Cardiac atrium fibroblast (primary cell): ENCODE results near the gene MRGPRX3. TPM values are rescaled to one million over a fixed set of nuclear protein-coding genes. Genes with fewer than 3 reads are reported as not detected.

Experiments used
- total RNA-seq: library from RNA; depleted of rRNA; stranded (reverse); fragments of >200 nt; gene quantifications from 2 replicates; pipeline ENCODE4 v1.2.3, GENCODE V29; 2015

MRGPRX3 gene
- total RNA-seq, result not detected in 2 replicates

DNA sequence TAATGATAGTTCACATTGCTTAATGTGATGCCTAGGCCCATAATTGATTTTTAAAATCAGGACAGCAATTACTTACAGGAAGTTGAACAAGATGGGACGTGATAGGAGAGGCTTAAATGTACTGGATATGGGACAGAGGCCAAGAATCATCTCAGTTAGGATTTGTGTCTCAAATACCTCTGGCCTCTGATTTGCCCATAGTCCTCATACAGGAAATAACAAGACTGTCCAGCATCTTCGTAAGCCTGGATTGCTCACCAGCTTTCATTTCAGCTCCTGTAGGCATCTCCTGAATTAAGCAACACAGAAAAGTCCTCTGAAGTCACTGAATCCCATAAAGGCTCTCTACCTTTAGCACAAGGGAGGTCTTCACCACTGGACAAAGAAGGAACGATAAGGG is at the start of gene MRGPRX3:
Gene MRGPRX3, plus strand, starts transcription at position 231 of the 400 bp plus-strand sequence. CDS start 4,632 bp downstream, outside the sequence.

DNA sequence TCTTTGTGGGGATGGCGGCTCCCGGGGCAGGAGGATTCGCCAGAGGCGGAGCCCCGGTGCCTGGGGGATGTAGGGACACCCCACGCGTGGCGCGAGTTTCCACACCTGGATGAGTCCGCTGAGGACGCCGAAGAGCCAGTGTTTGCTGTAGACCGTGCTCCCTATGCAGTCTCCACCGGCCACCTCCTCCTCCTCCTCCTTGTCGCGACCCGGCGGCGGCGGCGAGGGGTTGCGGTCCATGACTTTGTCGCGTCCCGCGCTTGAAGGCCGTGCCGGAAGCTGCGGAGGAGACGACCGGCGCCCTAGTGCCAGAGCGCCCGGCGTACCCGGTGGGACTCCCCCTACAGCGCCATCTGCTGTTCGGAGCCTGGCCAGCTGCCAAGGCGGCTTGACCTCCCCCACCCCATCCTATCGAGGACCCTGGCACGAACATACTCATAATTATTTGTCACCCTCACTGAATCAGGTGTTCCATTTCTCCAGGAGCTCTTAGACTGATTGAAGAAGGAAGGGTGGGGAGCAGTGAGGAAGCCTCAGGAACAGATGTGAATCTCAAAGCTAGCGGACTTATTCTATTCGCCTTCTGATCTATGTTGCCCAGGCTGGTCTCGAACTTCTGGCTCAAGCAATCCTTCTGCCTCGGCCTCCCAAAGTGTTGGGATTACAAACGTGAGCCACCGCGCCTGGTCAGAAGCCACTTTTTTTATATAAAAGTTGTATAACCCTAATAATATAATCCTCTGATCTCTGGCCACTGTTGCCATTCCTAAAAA is 26.4 kb upstream of the MRGPRX3 start, which contains the start of gene SAAL1:
Gene SAAL1, minus strand, starts transcription at position 281 of the 773 bp plus-strand sequence. Its CDS starts 41 bp downstream, at position 240.

DNA sequence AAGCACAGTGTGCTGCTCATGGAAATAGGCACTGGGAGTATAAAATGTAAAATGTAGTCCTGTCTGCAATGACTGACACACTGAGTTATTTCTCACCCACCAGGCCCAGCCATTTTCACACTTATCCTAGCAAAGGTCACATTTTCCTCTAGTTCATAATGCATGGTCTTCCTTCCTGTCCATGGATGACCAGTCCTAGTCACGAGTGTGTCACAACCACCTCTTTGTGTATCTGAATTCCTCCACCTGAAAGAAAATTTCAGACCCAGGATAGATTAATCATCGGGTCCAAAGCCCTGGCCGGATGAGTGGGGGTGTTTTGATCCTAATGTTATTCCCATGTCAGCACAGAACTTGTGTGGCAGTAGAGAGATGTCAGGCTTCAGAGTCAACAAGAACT is 40.3 kb downstream of the MRGPRX3 start, which contains the start of gene MRGPRX4:
Gene MRGPRX4, plus strand, starts transcription at position 172 of the 400 bp plus-strand sequence. CDS start 420 bp downstream, outside the sequence.

Other genes starting within 250 kb of the MRGPRX3 start
- gene SERGEF, start 119.5 kb upstream of the MRGPRX3 start, total RNA-seq, result 7.3 and 21.8 TPM in 2 replicates
- under 0.01 TPM in 1 of 2 replicates, not detected in the other for gene TPH1, start 86.3 kb upstream of the MRGPRX3 start, total RNA-seq
- 14.3 and 19.4 TPM in 2 replicates for gene SAAL1, start 26.5 kb upstream of the MRGPRX3 start, total RNA-seq
- gene MRGPRX4, start 40.3 kb downstream of the MRGPRX3 start, total RNA-seq, result not detected in 2 replicates
- gene SAA4, start 104.2 kb downstream of the MRGPRX3 start, total RNA-seq, result not detected in 2 replicates
- gene SAA2, start 116.1 kb downstream of the MRGPRX3 start, total RNA-seq, result 6.8 TPM in 1 of 2 replicates, not detected in the other
- gene SAA1, start 133.7 kb downstream of the MRGPRX3 start, total RNA-seq, result 31.8 TPM in 1 of 2 replicates, not detected in the other
- 34.7 and 37.9 TPM in 2 replicates for gene HPS5, start 189.6 kb downstream of the MRGPRX3 start, total RNA-seq
- 51.3 and 66.4 TPM in 2 replicates for gene GTF2H1, start 190.0 kb downstream of the MRGPRX3 start, total RNA-seq